Measurements from ENCODE around the gene MEGF11. TPM values are rescaled to one million over a fixed set of nuclear protein-coding genes. Genes with fewer than 3 reads are reported as not detected.

Gene MEGF11
- total RNA-seq, 1 donor from 2014 or later: not detected

- DNase-seq (no peak), ATAC-seq (ENCODE audit: low read depth) (no peak)
- Mint-ChIP-seq H3K4me3 (no peak overlapping the region), H3K27ac (no peak overlapping the region), H3K36me3 (ENCODE audit: low read depth) (no peaks in the 10 kb centered on the region), H3K27me3 (peaks cover 14% of the 10 kb centered on the region), H3K9me3 (no peaks in the 10 kb centered on the region), H3K4me1 (no peaks in the 10 kb centered on the region)
- ChIA-PET POLR2A (no interaction called here), CTCF (no interaction called here)
- intact Hi-C loops (cut with micrococcal nuclease): no loop called here
- TF ChIP-seq CTCF (IDR thresholded peaks at IDR 0.05): no peak
These were observed 283.4 kb downstream of the MEGF11 start for GRCh38 chr15:65969865-65970816.

GRCh38 chr15:65968511-65968910, 285.0 kb downstream of the MEGF11 start:
- ATAC-seq (ENCODE audit: low read depth): no peak
- no peak for TF ChIP-seq CTCF (IDR thresholded peaks at IDR 0.05)
- CTCF ChIA-PET: no interaction called here
- intact Hi-C loops (cut with micrococcal nuclease): no loop called here
- H3K4me1 Mint-ChIP-seq: no peaks in the 10 kb centered on the region
- no peaks in the 10 kb centered on the region for H3K9me3 Mint-ChIP-seq
- POLR2A ChIA-PET: no interaction called here
- peaks cover 22% of the 10 kb centered on the region for H3K27me3 Mint-ChIP-seq
- no peak overlapping the region for H3K4me3 Mint-ChIP-seq
- no peak for DNase-seq
- no peak overlapping the region for H3K27ac Mint-ChIP-seq
- no peaks in the 10 kb centered on the region for H3K36me3 Mint-ChIP-seq (ENCODE audit: low read depth)

GRCh38 chr15:65964792-65965433, 288.6 kb downstream of the MEGF11 start:
- H3K9me3 Mint-ChIP-seq: no peaks in the 10 kb centered on the region
- ATAC-seq (ENCODE audit: low read depth) (no peak), DNase-seq (no peak)
- H3K27ac Mint-ChIP-seq: no peak overlapping the region
- no peak for TF ChIP-seq CTCF (IDR thresholded peaks at IDR 0.05)
- H3K36me3 Mint-ChIP-seq (ENCODE audit: low read depth): no peaks in the 10 kb centered on the region
- ChIA-PET CTCF (no interaction called here), POLR2A (no interaction called here)
- peaks cover 35% of the 10 kb centered on the region for H3K27me3 Mint-ChIP-seq
- no peak overlapping the region for H3K4me3 Mint-ChIP-seq
- intact Hi-C loops (cut with micrococcal nuclease): no loop called here
- H3K4me1 Mint-ChIP-seq: no peaks in the 10 kb centered on the region

GRCh38 chr15:65963911-65964482, 289.6 kb downstream of the MEGF11 start:
- Mint-ChIP-seq H3K27ac (no peak overlapping the region), H3K36me3 (ENCODE audit: low read depth) (no peaks in the 10 kb centered on the region), H3K27me3 (peaks cover 35% of the 10 kb centered on the region), H3K4me3 (no peak overlapping the region), H3K9me3 (no peaks in the 10 kb centered on the region), H3K4me1 (no peaks in the 10 kb centered on the region)
- TF ChIP-seq CTCF (IDR thresholded peaks at IDR 0.05): no peak
- no peak for ATAC-seq (ENCODE audit: low read depth)
- DNase-seq: no peak
- ChIA-PET CTCF (no interaction called here), POLR2A (no interaction called here)
- intact Hi-C loops (cut with micrococcal nuclease): no loop called here

- DNase-seq: no peak
- POLR2A ChIA-PET: no interaction called here
- H3K27ac Mint-ChIP-seq: no peak overlapping the region
- no peak overlapping the region for H3K4me3 Mint-ChIP-seq
- no peaks in the 10 kb centered on the region for H3K9me3 Mint-ChIP-seq
- no peaks in the 10 kb centered on the region for H3K36me3 Mint-ChIP-seq (ENCODE audit: low read depth)
- intact Hi-C loops (cut with micrococcal nuclease): no loop called here
- no peak for ATAC-seq (ENCODE audit: low read depth)
- no peaks in the 10 kb centered on the region for H3K4me1 Mint-ChIP-seq
- H3K27me3 Mint-ChIP-seq: peaks cover 35% of the 10 kb centered on the region
- CTCF ChIA-PET: no interaction called here
- TF ChIP-seq CTCF (IDR thresholded peaks at IDR 0.05): no peak
These were observed 290.2 kb downstream of the MEGF11 start for GRCh38 chr15:65963358-65963757.
